Left renal cortex interstitium (tissue), 4 donors: ENCODE results near the gene SPECC1. TPM values are rescaled to one million over a fixed set of nuclear protein-coding genes. Genes with fewer than 3 reads are reported as not detected.

ENCODE experiments used
- DNase-seq, 4 donors: peaks; one replicate each; pipeline ENCODE4 v3.0.0-alpha.2; 2013; ENCODE audit warnings: low read depth in 4 of 4, low spot score in 2 of 4, missing footprints in 1 of 4
- polyA plus RNA-seq, 4 donors: library from polyadenylated mRNA; unstranded; fragments of 120-200 nt; gene quantifications; one replicate each; pipeline ENCODE4 v1.2.1, GENCODE V29; 2013; ENCODE audit not compliant: insufficient read length in 4 of 4

SPECC1 gene
- polyA plus RNA-seq, 4 donors: 10.5 to 20.0 (median 14.4) TPM

GRCh38 chr17:20200016-20200795 is 191.0 kb downstream of the SPECC1 start:
- no peak for DNase-seq

GRCh38 chr17:20200865-20201458 is 191.8 kb downstream of the SPECC1 start:
- DNase-seq: no peak

GRCh38 chr17:20202141-20202621 is 193.0 kb downstream of the SPECC1 start:
- DNase-seq: no peak

- DNase-seq: no peak
Measured at GRCh38 chr17:20203018-20203417, 193.9 kb downstream of the SPECC1 start.

- peak in 1 of 4 donors; percentile 6 for DNase-seq
Measured at GRCh38 chr17:20203761-20204263, 194.7 kb downstream of the SPECC1 start.

- DNase-seq: no peak
Measured at GRCh38 chr17:20205609-20206008, 196.4 kb downstream of the SPECC1 start.

GRCh38 chr17:20206068-20206467 is 196.9 kb downstream of the SPECC1 start:
- no peak for DNase-seq

GRCh38 chr17:20206591-20206990 is 197.4 kb downstream of the SPECC1 start:
- no peak for DNase-seq

GRCh38 chr17:20207262-20207985 is 198.3 kb downstream of the SPECC1 start:
- no peak for DNase-seq

- DNase-seq: no peak
Measured at GRCh38 chr17:20208717-20209116, 199.6 kb downstream of the SPECC1 start.

GRCh38 chr17:20210180-20210579 is 201.0 kb downstream of the SPECC1 start:
- DNase-seq: no peak

- DNase-seq: no peak
Measured at GRCh38 chr17:20210614-20211013, 201.5 kb downstream of the SPECC1 start.

GRCh38 chr17:20211246-20211645 is 202.1 kb downstream of the SPECC1 start:
- no peak for DNase-seq

- DNase-seq: no peak
Measured at GRCh38 chr17:20213449-20213848, 204.3 kb downstream of the SPECC1 start.

GRCh38 chr17:20214794-20215193 is 205.6 kb downstream of the SPECC1 start:
- no peak for DNase-seq

- DNase-seq: no peak
Measured at GRCh38 chr17:20216154-20216815, 207.1 kb downstream of the SPECC1 start.

- no peak for DNase-seq
Measured at GRCh38 chr17:20216853-20217252, 207.7 kb downstream of the SPECC1 start.

- DNase-seq: no peak
Measured at GRCh38 chr17:20217677-20218076, 208.5 kb downstream of the SPECC1 start.

- DNase-seq: no peak
Measured at GRCh38 chr17:20218272-20218671, 209.1 kb downstream of the SPECC1 start.

GRCh38 chr17:20223808-20224328 is 214.7 kb downstream of the SPECC1 start:
- DNase-seq: no peak
